ENCODE results near the gene HIBADH. TPM values are rescaled to one million over a fixed set of nuclear protein-coding genes. Genes with fewer than 3 reads are reported as not detected.
"Not testable (repeated sequence)": the region's sequence is repeated elsewhere in the genome, so short reads cannot be mapped to it uniquely, and the experiment has no call there.

Gene HIBADH
- polyA plus RNA-seq, 3 donors: 83.6 to 88.7 (median 88.0) TPM

GRCh38 chr7:27515933-27516332, 146.8 kb downstream of the HIBADH start:
- DNase-seq: no peak

GRCh38 chr7:27514861-27515260, 147.8 kb downstream of the HIBADH start:
- no peak for DNase-seq

- no peak for DNase-seq
Observed at GRCh38 chr7:27513885-27514284, 148.8 kb downstream of the HIBADH start.

GRCh38 chr7:27511370-27511769, 151.3 kb downstream of the HIBADH start:
- not testable (repeated sequence) for DNase-seq

- DNase-seq: peak; percentile 51
Observed at GRCh38 chr7:27510541-27510940, 152.1 kb downstream of the HIBADH start.

- not testable (repeated sequence) for DNase-seq
Observed at GRCh38 chr7:27501879-27502278, 160.8 kb downstream of the HIBADH start.

- DNase-seq: no peak
Observed at GRCh38 chr7:27501001-27501400, 161.7 kb downstream of the HIBADH start.

GRCh38 chr7:27492224-27492623, 170.5 kb downstream of the HIBADH start:
- DNase-seq: no peak

GRCh38 chr7:27491534-27491933, 171.1 kb downstream of the HIBADH start:
- no peak for DNase-seq

- no peak for DNase-seq
Observed at GRCh38 chr7:27487509-27487908, 175.2 kb downstream of the HIBADH start.

- DNase-seq: no peak
Observed at GRCh38 chr7:27484451-27484850, 178.2 kb downstream of the HIBADH start.

GRCh38 chr7:27482219-27482618, 180.5 kb downstream of the HIBADH start:
- no peak for DNase-seq

- DNase-seq: no peak
Observed at GRCh38 chr7:27478556-27478955, 184.1 kb downstream of the HIBADH start.

- DNase-seq: peak; percentile 75
Observed at GRCh38 chr7:27478084-27478483, 184.6 kb downstream of the HIBADH start.

- no peak for DNase-seq
Observed at GRCh38 chr7:27476493-27476892, 186.2 kb downstream of the HIBADH start.

Other genes starting within 250 kb of the HIBADH start
- 100 to 1,000 TPM in 2 of 3 donors, 10 to 100 TPM in 1; 99.8 to 118 (median 116) TPM for gene TAX1BP1, start 77.3 kb upstream of the HIBADH start, polyA plus RNA-seq (ENCODE audit: insufficient read length in 3 of 3)